Measurements from ENCODE around the gene SEC14L2.
"Not testable (repeated sequence)": the region's sequence is repeated elsewhere in the genome, so short reads cannot be mapped to it uniquely, and the experiment has no call there.

SEC14L2 gene

DNA sequence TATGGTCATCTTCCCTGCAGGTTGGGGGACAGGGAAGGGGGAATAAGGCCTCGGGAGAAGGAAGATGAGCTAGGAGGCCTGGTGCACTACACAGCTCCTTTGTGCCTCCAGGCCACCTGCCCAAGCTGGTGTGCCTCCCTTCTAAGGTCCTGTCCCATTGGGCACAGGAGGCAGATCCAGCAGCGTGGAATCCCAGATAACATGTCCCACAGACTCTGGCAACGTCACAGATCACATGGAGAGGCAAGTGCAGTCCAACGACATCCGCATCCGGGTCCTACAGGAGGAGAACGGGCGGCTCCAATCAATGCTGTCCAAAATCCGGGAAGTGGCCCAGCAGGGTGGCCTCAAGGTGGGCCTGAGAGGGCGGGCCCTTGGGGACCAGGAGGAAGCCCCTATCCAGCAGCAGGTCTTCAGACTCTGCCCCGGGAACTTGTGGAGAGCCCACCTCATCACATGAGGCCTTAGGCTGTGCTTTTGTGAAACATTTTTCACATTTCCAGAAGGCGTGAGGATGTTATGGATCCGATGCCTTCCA, 21.4 kb upstream of the SEC14L2 start:
- DNase-seq (ENCODE audit: low spot score) = no peak

DNA sequence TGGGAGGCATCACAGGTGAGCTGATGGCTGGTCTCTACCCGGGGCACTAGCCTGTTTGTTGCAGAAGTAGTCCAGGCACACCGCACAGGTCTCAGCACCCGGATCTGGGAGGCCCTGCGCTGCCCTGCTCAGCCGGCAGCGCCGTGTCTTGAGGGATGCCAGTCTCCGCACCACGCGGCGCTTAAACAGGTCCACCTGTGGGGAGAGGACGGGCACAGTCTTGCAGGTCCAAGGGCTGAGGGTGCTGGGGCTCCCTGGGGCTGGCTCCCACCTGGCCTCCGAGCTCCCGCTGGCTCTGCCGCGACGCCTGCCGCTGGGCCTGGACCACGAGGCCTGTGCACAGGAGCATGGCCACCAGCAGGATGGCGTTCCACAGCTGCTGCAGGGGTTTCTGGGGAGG, 16.8 kb upstream of the SEC14L2 start:
- no peak for DNase-seq (ENCODE audit: low spot score)

DNA sequence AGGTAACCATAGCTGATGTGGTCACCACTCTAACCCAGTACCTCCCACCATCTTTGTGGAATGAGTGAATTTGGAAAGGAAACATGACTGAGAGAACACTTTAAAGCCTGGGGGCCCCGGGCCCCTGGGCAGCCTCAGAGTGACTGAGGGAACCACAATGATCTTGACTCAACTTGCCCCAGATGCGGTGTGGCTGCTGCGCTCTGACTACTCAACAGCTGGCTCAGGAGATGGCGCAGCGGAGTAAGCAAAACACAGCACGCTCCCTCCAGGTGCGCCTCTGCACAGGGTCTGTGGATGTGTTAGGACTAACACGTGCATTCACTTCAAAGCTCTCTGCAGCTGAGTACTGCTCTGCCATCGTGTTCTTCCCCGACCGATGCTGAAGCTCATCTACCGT, 15.6 kb upstream of the SEC14L2 start:
- DNase-seq (ENCODE audit: low spot score) = no peak

DNA sequence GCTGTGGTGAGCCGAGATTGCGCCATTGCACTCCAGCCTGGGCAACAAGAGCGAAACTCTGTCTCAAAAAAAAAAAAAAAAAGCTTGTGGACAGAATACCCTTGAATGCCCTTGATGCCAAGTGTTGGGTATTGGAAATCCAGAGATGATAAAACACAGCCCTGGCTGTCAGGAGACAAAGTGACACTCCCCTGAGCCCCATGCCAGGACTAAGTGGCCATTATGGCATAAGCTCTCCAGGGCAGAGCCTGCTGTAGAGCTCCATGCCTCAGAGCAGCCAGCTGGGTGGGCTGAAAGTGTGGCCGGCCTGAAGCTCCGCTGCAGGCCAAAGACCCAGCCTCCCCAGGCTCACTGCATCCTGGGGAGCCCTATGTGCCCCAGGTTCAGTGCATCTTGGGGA, 14.5 kb upstream of the SEC14L2 start:
- no peak for DNase-seq (ENCODE audit: low spot score)

DNA sequence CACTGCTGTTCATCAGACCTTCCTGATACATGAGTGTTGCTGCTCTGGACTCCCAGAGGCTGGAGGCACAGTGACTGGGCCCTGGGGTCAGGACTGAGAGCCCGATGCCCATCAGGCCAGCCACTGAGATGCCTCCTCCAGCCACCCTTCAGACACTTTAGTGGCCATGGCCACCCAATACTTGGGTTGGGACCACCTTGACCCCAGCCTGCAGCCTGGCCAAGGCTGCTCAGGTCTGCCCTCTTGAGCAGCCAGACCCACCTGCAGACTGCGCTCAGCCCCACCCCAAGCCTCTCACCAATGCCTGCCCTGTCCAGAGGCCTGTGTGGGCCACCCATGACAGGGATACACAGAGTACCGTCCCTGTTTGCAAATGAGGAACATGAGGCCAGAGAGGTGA, 13.8 kb upstream of the SEC14L2 start:
- no peak for DNase-seq (ENCODE audit: low spot score)

DNA sequence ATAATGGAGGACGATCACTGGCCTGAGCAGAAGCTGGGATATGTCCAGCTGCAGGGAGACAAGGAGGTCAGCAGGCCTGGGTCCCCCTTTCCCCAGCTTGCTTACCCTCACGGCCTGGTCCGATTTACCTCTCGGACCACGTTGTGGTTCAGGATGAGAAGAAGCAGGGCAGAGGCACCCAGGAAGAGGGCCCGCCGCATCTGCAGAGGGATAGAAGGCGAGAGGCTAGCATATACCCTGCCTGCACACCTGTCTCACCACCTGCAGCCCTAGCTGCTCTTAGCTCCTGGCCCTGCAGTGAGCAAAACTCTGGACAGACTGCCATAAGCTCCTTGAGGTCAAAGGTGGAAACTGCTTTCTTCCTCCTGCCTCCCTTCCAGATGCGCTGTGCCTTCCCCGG, 10.9 kb upstream of the SEC14L2 start:
- DNase-seq (ENCODE audit: low spot score) = no peak

DNA sequence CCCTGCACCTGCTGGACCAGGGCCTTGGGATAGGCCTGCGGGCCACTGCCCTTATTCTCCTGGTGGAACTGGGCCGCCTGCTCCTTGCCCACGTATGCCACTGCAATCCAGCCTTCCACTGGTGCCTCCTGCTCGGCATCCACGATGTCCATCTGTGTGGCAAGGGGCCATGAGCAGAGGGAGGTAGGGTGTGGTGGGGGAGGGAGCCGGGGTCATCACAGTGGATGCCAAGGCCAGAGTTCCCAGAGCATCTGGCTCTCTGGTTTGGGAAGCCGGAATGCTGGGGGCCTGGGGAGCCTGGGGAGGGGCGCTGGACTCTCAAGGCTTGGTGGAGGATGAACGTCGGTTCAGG, 10.2 kb upstream of the SEC14L2 start:
- DNase-seq (ENCODE audit: low spot score) = peak; percentile 32

DNA sequence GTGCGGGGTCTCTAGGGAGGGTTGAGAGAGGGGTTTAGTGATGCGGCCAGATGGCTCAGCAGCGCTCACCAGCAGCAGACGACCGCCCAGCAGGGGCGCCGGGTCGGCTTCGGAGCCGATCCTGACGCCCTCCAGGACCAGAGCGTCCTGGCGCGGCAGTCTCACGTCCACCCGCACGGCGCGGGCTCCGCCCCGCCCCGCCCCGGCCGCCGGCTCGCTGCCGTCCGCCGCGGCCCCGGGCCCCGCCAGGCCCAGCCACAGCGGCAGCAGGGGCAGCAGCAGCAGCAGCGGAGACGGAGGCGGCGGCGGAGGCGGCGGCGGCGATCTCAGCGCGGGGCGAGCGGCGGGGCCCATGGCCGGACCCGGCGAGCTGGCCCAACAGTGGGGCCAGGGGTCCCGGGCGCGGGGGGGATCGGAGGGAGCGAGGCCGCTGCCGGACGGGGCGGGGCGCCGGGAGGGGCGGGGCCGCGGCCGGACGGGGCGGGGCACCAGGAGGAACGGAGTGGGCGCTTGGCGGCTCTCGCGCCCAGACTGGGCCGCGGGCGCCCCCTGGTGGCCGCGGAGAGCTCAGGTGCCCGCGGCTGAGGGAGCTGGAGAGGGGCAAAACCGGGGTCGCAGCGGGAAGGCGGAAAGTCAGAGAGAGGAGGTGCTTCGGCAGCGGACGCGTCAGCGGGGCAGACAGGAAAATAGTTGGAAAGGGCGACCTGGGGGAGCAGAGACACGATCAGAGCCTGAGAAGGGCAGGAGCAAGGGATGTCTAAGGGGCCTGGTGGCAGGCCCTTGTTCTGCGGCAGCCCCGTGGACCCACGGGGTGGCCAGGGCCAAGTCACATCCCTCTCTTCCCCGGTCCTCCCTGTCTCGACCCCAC, 9.6 kb upstream of the SEC14L2 start, which contains the start of gene RNF215:
RNF215 (minus strand) TSS at position 452 of the 868 bp plus-strand sequence; CDS start at position 354, 98 bp downstream.
- DNase-seq (ENCODE audit: low spot score) = peak; percentile 99

DNA sequence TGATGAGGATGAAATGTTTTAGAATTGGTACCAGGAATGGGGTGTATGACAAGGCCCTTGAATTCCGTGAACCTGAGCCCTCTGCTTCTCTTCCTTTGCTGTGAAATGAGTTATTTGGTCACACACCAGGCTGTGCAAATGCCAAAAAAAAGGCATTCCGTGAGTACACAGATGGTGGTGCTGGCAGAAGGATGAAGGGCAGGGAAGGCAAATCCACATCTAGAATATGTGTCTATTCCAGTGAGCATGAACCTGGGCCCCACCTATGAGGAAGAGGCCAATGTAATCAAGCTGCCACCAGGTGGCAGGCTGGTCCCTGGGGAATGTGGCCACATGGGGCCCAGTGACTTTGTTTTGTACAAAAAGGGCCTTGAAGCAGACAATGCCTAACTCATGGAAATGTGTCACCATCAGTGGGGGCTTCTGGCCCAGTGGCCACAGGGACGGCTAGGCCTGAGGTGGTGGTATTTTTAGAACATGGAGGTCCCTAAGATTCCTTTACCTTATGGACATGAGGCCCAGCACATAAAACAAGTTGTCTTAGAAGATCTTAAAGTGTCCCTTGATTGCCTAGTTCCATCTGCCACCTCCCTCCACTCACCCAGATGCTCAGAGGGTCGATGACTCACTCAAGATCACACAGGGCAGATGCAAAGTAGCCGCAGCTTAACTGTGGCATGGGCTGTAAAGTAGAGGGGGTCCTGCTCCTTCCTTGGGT, 5.7 kb upstream of the SEC14L2 start:
- peak; percentile 72 for DNase-seq (ENCODE audit: low spot score)

DNA sequence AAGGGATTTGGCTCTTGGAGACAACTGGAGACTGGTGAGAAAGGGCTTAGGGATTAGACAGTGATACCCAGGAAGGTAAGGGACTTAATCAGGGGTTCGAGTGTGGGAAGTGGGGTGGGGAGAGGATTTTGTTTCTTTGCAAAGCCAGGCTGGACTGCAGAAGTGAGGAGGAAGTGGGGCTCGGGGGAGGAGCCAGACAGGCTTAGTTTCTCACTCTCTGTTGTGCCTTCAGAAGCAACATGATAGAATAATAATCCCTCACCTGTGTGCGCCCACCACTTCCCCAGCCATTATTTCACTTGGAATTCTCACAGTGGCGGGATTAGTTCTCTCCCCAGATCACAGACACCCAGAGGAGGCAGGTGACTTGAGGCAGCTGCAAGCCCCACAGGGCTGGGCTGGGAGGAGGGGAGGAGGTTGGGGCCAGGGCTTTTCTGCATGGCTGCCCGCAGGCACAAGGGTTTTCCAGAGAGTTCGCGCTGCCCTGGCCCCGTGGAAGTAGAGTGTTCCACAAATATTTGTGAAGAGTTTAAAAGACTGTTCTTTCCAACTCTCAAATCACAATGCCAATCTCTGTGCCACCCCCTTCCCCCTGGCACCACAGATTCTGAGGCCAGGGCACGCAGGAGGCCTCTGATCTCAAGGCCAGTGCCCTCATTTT, 4.0 kb upstream of the SEC14L2 start:
- DNase-seq (ENCODE audit: low spot score) = no peak

DNA sequence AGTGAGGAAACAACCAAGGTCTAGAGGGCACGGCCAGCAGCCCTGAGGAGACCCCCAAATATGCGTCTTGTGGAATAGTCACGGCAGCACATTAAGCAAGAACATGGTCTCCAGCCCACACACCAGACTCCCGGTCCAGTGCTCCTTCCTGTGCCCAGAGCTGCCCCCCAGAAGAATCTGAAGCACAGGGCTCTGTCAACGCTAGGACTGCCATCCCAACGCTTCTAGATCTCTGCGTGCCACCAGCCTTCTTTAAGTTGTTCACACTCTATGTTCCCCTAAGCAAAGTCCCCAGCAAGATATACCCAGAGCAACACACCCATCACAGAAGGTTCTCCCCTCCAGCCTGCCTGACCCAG, 3.5 kb upstream of the SEC14L2 start:
- DNase-seq (ENCODE audit: low spot score) = no peak

DNA sequence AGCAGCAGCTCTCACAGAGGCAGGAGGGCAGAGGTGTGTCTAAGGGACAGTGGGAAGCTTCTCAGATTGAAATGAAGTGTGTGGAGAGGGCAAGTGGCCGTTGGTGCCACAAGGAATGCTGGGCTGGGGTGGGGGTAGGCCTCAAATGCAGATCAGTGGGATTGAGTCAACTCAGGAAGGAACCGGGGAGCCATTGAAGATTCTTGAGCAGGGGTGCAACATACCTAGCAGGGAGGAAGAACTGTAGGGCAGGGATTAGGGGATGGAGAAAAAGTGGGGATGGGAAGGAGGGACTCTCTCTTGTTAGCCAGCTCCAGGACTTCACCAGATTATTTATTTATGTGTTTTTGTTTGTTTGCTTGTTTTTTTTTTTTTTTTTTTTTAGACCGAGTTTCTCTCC, 2.9 kb upstream of the SEC14L2 start:
- no peak for DNase-seq (ENCODE audit: low spot score)

DNA sequence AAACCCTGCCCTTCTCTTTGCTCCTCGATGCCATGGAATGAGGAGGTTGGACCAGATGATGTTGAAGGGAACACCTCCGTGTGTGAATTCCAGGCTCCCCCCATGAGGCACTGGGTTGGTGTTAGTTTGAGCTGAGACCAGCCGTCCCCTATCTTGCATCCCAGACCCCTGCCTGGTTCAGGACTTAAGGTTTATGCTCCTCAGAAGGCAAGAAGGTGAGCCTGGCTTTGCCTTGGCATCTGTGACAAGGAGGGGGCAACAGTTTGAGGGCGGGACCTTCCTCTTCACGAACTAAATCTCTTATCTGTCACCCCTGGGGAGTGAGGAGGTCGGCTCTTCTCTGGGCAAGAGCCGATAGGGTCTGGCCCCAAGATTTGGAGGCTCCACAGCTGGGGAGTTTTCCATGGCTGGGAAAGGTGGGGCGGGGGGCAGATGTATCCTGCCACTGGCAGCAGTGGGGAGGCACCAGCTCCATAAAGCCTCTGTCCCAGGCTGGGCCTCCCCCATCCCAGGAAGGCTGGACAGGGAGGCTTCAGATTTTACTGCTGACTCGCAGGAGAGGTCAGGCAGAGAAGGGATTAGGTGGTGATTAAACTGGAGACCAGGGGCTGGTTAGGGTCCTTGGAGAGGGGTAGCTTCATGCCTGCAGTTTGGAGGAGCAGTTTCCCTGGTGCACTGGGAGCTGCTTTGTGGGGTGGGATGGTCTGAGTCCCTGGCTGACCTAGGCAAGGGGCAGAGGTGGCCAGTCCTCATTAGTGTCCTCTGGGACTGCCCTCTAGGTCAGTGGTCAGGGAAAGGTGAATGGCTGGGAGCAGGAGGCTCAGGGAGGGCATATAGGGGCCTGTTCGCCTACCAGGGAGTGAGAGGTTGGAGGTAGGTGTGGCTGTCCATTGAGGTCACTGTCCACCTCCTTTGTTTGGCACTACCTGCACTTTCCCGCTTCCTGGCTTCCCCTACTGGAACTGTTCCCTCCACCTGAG, 1.1 kb downstream of the SEC14L2 start:
- peak; percentile 42 for DNase-seq (ENCODE audit: low spot score)

DNA sequence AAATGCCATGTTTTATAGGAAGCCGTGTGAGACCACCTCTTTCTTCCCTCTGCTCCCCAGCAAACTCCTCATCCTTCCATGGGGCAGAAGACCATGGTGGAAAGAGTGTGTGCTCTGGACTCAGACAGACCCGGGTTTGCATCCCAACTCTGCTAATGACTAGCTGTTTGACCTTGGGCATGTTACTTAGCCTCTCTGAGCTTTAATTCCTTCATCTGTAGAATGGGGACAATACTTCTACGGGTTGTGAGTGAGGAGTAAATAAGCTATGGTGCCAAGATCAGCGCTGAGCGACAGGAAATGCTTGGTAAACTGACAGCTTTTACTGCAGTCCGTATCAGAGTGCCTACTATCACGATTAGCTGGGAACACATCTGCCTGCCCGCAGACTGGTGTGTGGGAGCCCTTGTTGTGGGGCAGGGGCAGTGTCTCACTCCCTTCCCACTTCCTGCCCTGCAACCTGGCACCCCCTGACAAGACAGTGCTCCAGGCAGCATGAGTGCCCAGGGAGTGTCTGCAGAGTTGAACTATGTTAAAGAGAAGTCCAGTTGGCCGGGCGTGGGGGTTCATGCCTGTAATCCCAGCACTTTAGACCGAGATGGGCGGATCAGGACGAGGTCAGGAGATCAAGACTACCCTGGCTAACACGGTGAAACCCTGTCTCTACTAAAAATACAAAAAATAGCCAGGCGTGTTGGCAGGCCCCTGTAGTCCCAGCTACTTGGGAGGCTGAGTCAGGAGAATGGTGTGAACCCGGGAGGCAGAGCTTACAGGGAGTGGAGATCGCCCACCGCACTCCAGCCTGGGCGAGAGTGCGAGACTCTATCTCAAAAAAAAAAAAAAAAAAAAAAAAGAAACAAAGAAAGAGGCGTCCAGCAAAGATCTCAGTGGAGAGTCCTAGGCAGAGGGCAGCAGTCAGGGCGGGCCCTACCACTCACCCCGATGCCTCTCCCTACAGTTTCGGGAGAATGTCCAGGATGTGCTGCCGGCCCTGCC, 2.2 kb downstream of the SEC14L2 start:
- DNase-seq (ENCODE audit: low spot score) = no peak

DNA sequence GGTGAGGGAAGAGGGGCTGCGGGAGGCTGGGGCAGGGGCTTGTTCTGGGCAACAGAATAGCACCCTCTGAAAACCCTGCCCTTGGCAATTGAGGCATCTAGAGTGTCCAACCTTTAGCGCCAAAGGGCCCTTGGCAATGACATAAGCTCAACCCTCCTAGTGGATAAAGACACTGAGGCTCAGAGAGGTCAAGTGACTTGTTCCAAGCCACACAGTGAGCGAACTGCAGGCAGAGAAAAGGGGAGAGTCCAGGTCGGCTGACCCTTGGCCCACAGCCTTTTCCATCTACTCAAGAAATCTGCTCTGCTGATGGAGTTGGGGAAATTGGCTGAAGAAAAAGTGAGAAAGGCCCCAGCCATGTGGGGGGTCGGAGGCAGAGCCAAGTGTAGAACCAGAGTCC, 2.9 kb downstream of the SEC14L2 start:
- DNase-seq (ENCODE audit: low spot score) = no peak

DNA sequence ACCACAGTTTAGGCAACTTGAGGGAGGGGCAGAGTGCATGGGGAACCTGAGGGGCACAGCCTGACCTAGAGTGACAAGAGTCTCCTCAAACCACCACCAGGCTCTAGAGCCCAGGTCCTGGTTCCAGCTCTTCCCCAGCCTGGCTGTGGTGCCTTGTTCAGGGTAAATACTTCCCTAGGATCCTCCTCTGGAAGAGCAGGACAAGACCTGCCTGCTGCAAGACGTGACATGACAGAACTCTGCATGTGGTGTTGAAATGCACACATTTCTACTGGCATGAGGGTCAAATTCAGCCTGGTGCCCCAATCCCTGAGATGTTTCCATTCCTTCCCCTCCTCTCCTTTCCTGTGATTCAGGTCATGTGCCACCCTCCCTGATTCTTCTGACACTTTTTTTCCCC, 3.3 kb downstream of the SEC14L2 start:
- DNase-seq (ENCODE audit: low spot score) = no peak

DNA sequence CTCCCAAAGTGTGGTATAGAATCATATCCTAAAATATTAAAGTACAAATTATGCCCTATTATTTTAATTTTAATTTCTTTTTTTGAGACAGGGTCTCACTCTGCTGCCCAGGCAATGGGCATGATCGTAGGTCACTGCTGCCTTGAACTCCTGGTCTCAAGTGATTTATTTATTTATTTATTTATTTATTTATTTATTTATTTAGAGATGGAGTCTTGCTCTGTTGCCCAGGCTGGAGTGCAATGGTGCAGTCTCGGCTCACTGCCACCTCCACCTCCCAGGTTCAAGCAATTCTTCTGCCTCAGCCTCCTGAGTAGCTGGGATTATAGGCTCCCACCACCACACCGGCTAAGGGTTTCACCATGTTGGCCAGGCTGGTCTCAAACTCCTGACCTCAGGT, 4.2 kb downstream of the SEC14L2 start:
- DNase-seq (ENCODE audit: low spot score) = not testable (repeated sequence)

DNA sequence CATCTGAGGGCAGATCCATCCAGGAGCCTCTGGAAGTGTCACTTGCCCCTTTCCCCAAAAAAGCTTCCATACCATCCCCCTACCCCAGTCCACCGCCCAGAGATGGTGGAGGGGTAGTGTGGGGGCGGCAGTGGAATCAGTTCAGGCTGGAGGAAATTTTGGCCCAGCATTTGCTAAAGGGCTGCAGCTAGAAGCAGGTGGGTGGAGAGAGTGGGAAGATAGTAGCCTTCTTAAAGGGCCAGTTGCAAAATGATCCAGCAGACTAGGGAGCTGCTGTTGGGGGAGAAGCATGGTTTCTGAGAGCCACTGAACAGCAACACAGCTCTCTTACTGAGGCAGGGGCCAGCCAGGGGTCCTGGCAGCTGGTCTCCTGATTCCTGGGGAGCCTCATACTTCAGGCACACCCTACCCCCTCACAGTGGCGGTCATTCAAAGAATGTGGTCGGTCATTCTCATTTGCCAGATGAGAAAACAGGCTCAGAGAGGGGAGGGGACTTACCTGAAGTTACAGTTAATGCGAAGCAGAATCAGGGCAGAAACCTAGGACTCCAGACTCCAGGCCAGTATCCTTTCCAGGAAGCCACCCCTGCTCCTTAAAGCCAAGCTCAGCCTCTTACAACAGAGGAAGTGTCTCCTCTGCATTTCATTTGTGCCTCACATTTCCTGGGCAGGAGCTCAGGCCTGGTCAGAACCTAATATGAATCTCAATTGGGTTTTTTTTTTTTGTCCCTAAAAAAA, 5.4 kb downstream of the SEC14L2 start:
- DNase-seq (ENCODE audit: low spot score) = peak; percentile 44

DNA sequence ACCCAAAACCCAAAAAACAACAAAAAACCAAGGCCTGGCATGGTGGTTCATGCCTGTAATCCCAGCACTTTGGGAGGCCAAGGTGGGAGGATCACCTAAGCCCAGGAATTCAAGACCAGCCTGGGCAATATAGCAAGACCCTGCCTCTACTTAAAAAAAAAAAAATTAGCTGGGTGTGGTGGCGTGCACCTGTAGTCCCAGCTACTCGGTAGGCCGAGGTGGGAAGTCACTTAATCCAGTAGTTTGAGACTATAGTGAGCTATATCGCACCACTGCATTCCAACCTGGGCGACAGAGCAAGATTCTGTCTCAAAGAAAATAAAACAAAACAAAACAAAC, 5.9 kb downstream of the SEC14L2 start:
- not testable (repeated sequence) for DNase-seq (ENCODE audit: low spot score)

DNA sequence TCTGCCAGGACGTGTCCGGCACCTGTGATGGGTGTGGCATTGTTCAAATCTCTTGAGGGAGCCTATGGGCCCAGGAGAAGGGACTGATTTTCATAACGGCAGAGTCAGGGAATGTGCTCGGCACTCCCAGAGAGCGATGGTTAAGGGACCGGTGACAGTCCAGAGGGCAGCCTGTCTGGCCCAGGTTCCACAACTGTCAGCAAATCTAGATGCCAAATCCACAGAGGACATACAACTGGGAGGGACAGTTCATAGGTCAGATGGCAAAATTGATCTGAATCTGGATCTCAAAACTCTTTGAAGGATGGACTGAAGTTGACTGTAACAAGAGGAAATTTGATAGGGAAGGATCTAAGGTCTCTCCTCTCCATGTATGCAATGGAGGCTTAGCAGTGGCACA, 7.5 kb downstream of the SEC14L2 start:
- no peak for DNase-seq (ENCODE audit: low spot score)

All from GM03348 (cell line).